GM18526 (cell line): Measurements from ENCODE around the gene EMC1.

Experiments
- POLR2A ChIP-seq: IDR thresholded peaks from 3 replicates; pipeline ENCODE4 v1.6.1; 2011; ENCODE audit not compliant: insufficient read length; ENCODE audit errors: extremely low read depth

EMC1 gene

DNA sequence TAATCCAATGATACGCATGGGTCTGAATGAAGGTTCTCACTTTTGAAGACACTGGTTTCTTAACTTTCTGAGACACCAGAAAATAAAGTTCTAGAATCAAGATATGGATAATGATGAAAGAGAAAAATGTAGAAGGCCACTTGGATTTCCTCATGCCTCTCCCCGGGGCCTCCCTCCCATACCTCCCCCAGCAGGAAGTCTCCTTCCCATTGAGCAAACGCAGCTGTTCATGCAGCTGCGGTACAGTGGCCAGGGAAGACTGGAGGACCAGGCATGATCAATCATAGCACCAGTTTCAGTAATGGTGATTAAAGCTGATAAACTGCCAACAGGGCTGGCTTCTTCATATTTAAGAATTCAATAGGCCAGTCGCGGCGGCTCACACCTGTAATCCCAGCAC lies 30.3 kb downstream of the EMC1 start:
- no peak for TF ChIP-seq POLR2A

DNA sequence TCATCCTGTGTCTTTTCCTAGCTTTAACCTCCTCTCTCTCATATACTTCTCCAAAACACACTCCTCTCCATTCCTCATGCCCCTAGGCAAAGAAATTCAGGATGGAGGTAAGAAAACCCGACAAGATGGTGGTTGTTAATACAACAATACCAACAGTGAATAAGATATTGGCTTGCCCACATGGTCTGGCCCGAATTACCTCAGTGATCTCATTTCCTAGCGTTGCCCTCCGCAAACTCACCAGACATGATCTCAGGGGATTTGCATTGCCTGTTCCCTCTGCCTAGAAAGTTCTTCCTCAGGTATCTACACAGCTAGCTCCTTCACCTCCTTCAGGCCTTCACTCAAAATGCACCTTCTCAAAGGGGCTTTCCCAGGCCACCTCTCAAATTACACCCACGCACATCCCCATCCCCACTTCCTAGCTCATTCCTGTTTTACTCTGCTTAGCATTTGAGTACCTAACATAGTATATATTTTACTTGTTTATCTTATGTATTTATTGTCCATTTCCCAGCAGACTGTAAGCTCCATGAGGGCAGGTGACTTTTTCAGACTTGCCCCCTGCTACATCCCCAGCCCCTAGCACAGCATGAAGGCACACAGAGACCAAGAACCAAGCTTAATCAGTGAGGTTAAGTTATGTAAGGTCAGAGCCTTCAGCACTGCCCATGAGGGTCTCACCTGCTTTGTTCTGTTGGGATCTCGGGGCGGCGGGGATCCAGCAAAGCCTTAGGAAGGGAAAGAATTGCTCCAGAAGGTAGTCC lies 31.1 kb downstream of the EMC1 start:
- no peak for TF ChIP-seq POLR2A

GRCh38 chr1:19219451-19219850 lies 31.9 kb downstream of the EMC1 start:
- no peak for TF ChIP-seq POLR2A

DNA sequence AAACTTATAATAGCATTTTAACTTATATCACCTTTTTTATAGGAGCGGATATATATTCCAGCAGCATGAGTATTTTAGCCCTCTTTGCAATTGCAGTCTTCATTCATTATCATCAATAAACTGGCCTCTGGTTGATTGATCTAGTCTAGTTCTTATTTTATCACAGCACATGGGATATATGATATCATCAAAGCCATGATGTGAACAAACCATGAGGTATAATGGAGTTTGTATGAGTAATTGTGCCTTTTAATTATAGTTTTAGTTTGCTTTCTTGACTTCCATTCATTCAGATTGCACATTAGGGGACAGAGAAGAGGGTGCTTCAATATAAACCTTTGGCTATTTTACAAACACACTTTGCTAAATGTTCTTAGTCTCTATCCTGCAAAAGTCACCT lies 37.7 kb downstream of the EMC1 start:
- TF ChIP-seq POLR2A, result no peak

DNA sequence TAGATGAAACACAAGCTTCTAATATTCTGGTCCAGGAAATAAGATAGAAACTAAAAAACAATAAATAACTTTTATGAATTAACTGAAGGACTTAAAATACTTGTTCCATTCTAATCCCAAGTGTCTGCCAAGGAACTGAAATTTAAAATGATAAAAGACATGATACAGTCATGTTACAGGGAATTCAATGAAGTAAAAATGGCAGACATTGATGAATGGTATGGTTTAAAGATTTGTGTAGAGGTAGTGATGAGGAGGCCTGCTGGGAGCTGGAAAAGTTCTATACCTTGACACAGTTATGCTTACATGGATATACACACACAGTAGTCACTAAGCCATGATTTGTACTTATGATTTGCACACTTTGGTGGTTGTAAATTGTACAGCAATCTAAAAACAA lies 39.2 kb downstream of the EMC1 start:
- TF ChIP-seq POLR2A, result no peak

DNA sequence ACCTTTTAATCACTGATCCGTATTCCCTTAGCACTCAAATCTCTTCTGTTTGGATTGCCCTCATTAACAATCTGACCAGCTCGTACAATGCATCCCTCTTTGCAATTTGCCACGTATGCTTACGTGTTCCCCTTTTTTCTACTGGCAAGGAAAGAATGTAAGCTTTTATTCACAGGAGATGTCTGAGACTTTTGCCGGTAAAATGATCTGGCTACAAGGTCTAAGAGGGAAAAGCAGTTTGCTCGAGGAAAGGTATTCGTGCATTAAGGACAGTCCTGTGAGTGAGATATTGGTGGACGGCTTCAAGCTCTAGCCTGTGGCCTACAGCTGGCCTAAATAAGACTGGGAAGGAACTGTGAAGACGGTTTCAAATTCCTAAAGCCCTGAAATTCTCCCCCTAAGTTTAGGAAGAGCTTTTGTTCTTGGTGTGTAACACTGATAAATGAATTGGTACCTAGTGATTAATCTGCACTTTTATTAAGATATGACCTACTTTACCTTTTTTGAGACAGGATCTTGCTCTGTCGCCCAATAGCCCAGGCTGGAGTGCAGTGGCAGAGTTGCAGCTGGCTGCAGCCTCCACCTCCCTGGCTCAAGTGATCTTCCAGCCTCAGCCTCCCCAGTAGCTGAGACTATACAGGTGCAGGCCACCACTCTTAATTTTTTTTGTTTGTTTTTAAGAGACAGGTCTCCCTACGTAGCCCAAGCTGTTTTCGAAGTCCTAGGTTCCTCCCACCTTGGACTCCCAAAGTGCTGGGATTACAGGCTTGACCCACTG lies 40.4 kb downstream of the EMC1 start:
- no peak for TF ChIP-seq POLR2A

DNA sequence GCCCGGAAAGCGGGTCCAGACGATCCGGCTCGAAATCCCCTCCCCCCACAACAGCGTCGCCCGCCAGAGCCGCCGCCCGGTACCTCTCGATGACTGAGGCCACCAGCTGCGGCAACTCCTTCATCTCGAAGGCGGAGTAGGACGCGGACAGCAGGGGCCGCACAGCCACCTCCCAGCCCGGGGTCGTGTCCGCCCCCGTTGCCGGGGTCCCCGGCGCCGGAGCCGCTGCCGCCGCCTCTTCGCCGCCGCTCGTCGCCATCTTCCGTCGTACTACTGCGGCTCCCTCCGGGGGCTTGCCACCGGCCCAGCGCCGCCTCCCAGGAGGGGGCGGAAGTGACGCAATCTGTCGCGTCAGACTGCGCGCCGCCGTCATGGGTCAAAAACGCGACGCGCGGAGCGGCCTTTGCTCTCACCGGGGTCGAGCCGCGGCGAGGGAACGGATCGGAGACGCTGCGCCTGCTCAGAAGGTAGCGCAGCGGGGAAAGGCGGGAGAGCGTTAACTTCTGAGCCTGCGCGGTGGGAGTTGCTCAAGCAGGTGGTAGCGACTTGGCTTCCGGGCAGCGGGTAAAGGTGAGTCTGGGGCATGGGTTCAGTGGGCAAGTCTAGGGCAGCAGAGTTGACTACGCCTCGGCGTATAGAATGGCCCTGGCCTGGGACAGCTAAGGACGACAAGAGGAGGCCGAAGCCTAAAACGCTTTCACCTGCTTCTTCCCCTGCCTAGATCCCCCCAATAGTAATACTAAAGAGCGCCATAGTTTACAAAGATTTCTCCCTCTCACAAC lies 41.1 kb downstream of the EMC1 start, which contains the start of gene UBR4:
UBR4 (minus strand) TSS at position 277 of the 782 bp plus-strand sequence; CDS start at position 259, 18 bp downstream.
- peak; percentile 90 for TF ChIP-seq POLR2A

GRCh38 chr1:19209439-19209989 lies 41.8 kb downstream of the EMC1 start:
- TF ChIP-seq POLR2A, result no peak

DNA sequence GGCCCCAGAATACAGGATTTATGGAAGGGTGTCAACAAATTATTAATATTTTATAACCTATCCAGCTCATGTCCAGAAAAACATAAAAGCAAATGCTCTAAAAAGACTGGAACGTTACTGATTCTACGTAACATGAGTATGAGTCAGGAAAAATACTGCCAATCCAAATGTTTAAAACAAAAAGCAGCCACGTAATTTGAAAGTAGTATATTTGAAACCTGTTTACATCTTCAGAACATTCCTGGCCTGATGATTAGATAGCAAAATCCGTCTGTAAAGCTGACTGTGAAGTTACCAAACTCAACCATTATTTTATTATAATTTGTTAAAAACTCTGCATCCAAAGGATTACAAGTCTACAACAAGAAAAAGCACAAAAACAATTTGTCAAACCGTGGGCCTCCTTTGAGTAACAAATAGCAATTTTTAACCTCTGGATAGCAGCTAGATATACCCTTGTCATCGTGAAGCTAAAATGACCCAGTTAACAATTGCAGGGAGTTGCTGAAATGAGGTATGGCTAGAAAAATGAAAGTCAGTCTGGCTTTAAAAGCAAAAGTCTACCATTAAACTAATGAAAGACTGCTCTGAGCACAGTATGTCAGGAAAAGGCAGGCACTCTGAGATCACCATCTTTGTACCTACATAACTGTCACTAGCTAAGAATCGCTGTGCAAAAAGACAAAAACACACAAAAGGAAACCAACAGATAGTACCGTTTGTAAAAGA lies 42.5 kb downstream of the EMC1 start:
- TF ChIP-seq POLR2A, result no peak

GRCh38 chr1:19206947-19207346 lies 44.4 kb downstream of the EMC1 start:
- no peak for TF ChIP-seq POLR2A

- TF ChIP-seq POLR2A, result no peak
These were observed 45.5 kb downstream of the EMC1 start for GRCh38 chr1:19205845-19206244.

DNA sequence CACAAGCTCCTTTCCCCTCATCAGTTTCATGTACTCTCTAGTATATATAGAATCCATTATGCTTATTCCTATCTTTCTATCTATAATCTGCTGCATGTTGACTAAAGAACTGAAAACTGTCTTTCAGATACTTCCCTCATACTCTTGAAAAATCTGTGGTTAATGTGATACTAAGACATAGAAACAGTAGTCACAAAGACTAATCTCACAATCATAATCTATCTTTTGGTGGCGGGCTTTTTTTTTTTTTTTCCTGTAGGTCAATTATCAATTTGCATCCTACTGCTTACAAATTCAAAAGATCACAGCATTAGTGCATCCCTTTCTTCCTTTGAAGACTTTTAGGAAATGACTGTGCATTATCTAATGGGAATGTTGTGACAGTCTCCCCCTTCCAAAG lies 45.9 kb downstream of the EMC1 start:
- no peak for TF ChIP-seq POLR2A

GRCh38 chr1:19204446-19205266 lies 46.7 kb downstream of the EMC1 start:
- TF ChIP-seq POLR2A, result no peak

GRCh38 chr1:19203440-19203839 lies 47.9 kb downstream of the EMC1 start:
- no peak for TF ChIP-seq POLR2A
